ENCODE measurements around the gene NET1. TPM values are rescaled to one million over a fixed set of nuclear protein-coding genes. Genes with fewer than 3 reads are reported as not detected.

Gene NET1
- total and polyA plus RNA-seq, 9 donors, result 31.0 to 79.2 (median 51.0) TPM

GRCh38 chr10:5504146-5505072, 92.1 kb downstream of the NET1 start:
- H3K4me1 ChIP-seq (ENCODE audit: insufficient read depth), result no peaks in the 10 kb centered on the region
- H3K27me3 ChIP-seq, result no peaks in the 10 kb centered on the region
- TF ChIP-seq CTCF (IDR thresholded peaks at IDR 0.05) (no peak), POLR2A (IDR thresholded peaks at IDR 0.05) (no peak), EP300 (IDR thresholded peaks at IDR 0.05) (no peak)
- H3K36me3 ChIP-seq, result no peaks in the 10 kb centered on the region
- 77 to 86% (median 84%) methylated on average over 18 of the region's 18 CpGs for WGBS, 3 donors
- DNase-seq, result peak in 1 of 5 donors; percentile 7
- intact Hi-C loops (cut with DNase I), result no loop called here
- no peak overlapping the region for H3K27ac ChIP-seq
- no peak overlapping the region for H3K4me3 ChIP-seq
- H3K9me3 ChIP-seq, result no peaks in the 10 kb centered on the region

- no peaks in the 10 kb centered on the region for H3K36me3 ChIP-seq
- no peak overlapping the region for H3K4me3 ChIP-seq
- TF ChIP-seq EP300 (IDR thresholded peaks at IDR 0.05) (no peak), POLR2A (IDR thresholded peaks at IDR 0.05) (no peak), CTCF (IDR thresholded peaks at IDR 0.05) (no peak)
- intact Hi-C loops (cut with DNase I), result no loop called here
- no peaks in the 10 kb centered on the region for H3K9me3 ChIP-seq
- H3K27ac ChIP-seq, result no peak overlapping the region
- H3K27me3 ChIP-seq, result no peaks in the 10 kb centered on the region
- DNase-seq, result no peak
- no peaks in the 10 kb centered on the region for H3K4me1 ChIP-seq (ENCODE audit: insufficient read depth)
- WGBS, 3 donors, result 37 to 76% (median 59%) methylated on average over 2 of the region's 2 CpGs
These were observed 93.9 kb downstream of the NET1 start for GRCh38 chr10:5506246-5506645.

- no peak overlapping the region for H3K27ac ChIP-seq
- intact Hi-C loops (cut with DNase I), result no loop called here
These were observed 94.6 kb downstream of the NET1 start for GRCh38 chr10:5506751-5507648.

More at GRCh38 chr10:5506751-5507648, 94.6 kb downstream of the NET1 start:
- H3K4me1 ChIP-seq (ENCODE audit: insufficient read depth), result no peaks in the 10 kb centered on the region
- H3K27me3 ChIP-seq, result no peaks in the 10 kb centered on the region
- TF ChIP-seq POLR2A (IDR thresholded peaks at IDR 0.05) (no peak), CTCF (IDR thresholded peaks at IDR 0.05) (no peak), EP300 (IDR thresholded peaks at IDR 0.05) (no peak)
- peak in 1 of 5 donors; percentile 10 for DNase-seq
- no peak overlapping the region for H3K4me3 ChIP-seq
- H3K36me3 ChIP-seq, result no peaks in the 10 kb centered on the region
- 91 to 97% (median 93%) methylated on average over 19 of the region's 19 CpGs for WGBS, 3 donors
- H3K9me3 ChIP-seq, result no peaks in the 10 kb centered on the region
